ENCODE results near the gene EXTL2.
A peak's percentile ranks its signal among the peaks of the same experiment; 100 is the strongest.

EXTL2 gene

GRCh38 chr1:100921110-100921706 is 26.6 kb upstream of the EXTL2 start:
- TF ChIP-seq YY1 (IDR thresholded peaks at IDR 0.05; ENCODE audit: insufficient read depth, insufficient read length) (no peak), ZNF274 (IDR thresholded peaks at IDR 0.05; ENCODE audit: low read depth, low read length) (no peak), SUZ12 (IDR thresholded peaks at IDR 0.05; ENCODE audit: extremely low read depth, insufficient read depth, insufficient read length) (no peak)
- Histone ChIP-seq H3K27me3 (ENCODE audit: insufficient read depth, insufficient read length) (no peaks in the 10 kb centered on the region), H3K9ac (ENCODE audit: insufficient read length, low read depth) (no peak overlapping the region), H3K4me3 (ENCODE audit: insufficient read length, low read depth) (no peak overlapping the region), H3K9me3 (ENCODE audit: insufficient read depth, low read length) (no peaks in the 10 kb centered on the region), H3K36me3 (ENCODE audit: insufficient read depth, insufficient read length, low read length) (peaks cover 46% of the 10 kb centered on the region), H3K4me1 (ENCODE audit: insufficient read depth, insufficient read length) (no peaks in the 10 kb centered on the region)
- peak; percentile 18 for DNase-seq (ENCODE audit: low read depth, low spot score)

GRCh38 chr1:100912019-100912418 is 17.4 kb upstream of the EXTL2 start:
- no peaks in the 10 kb centered on the region for H3K9me3 ChIP-seq (ENCODE audit: insufficient read depth, low read length)
- H3K36me3 ChIP-seq (ENCODE audit: insufficient read depth, insufficient read length, low read length) = peaks cover 65% of the 10 kb centered on the region
- H3K4me3 ChIP-seq (ENCODE audit: insufficient read length, low read depth) = no peak overlapping the region
- H3K4me1 ChIP-seq (ENCODE audit: insufficient read depth, insufficient read length) = no peaks in the 10 kb centered on the region
- H3K27me3 ChIP-seq (ENCODE audit: insufficient read depth, insufficient read length) = no peaks in the 10 kb centered on the region
- TF ChIP-seq ZNF274 (IDR thresholded peaks at IDR 0.05; ENCODE audit: low read depth, low read length) (no peak), YY1 (IDR thresholded peaks at IDR 0.05; ENCODE audit: insufficient read depth, insufficient read length) (no peak), SUZ12 (IDR thresholded peaks at IDR 0.05; ENCODE audit: extremely low read depth, insufficient read depth, insufficient read length) (no peak)
- DNase-seq (ENCODE audit: low read depth, low spot score) = no peak
- H3K9ac ChIP-seq (ENCODE audit: insufficient read length, low read depth) = no peak overlapping the region

- TF ChIP-seq YY1 (IDR thresholded peaks at IDR 0.05; ENCODE audit: insufficient read depth, insufficient read length) = no peak
- no peak for TF ChIP-seq ZNF274 (IDR thresholded peaks at IDR 0.05; ENCODE audit: low read depth, low read length)
- no peak for TF ChIP-seq SUZ12 (IDR thresholded peaks at IDR 0.05; ENCODE audit: extremely low read depth, insufficient read depth, insufficient read length)
- H3K27me3 ChIP-seq (ENCODE audit: insufficient read depth, insufficient read length) = no peaks in the 10 kb centered on the region
- no peak overlapping the region for H3K9ac ChIP-seq (ENCODE audit: insufficient read length, low read depth)
- H3K4me3 ChIP-seq (ENCODE audit: insufficient read length, low read depth) = no peak overlapping the region
- peaks cover 14% of the 10 kb centered on the region for H3K9me3 ChIP-seq (ENCODE audit: insufficient read depth, low read length)
- no peak for DNase-seq (ENCODE audit: low read depth, low spot score)
- H3K36me3 ChIP-seq (ENCODE audit: insufficient read depth, insufficient read length, low read length) = peaks cover 76% of the 10 kb centered on the region
- no peaks in the 10 kb centered on the region for H3K4me1 ChIP-seq (ENCODE audit: insufficient read depth, insufficient read length)
These were observed 14.4 kb upstream of the EXTL2 start for GRCh38 chr1:100909018-100909417.

GRCh38 chr1:100907887-100908286 is 13.2 kb upstream of the EXTL2 start:
- peaks cover 14% of the 10 kb centered on the region for H3K9me3 ChIP-seq (ENCODE audit: insufficient read depth, low read length)
- H3K4me3 ChIP-seq (ENCODE audit: insufficient read length, low read depth) = no peak overlapping the region
- no peaks in the 10 kb centered on the region for H3K27me3 ChIP-seq (ENCODE audit: insufficient read depth, insufficient read length)
- H3K9ac ChIP-seq (ENCODE audit: insufficient read length, low read depth) = no peak overlapping the region
- no peak for DNase-seq (ENCODE audit: low read depth, low spot score)
- H3K36me3 ChIP-seq (ENCODE audit: insufficient read depth, insufficient read length, low read length) = peaks cover 79% of the 10 kb centered on the region
- H3K4me1 ChIP-seq (ENCODE audit: insufficient read depth, insufficient read length) = no peaks in the 10 kb centered on the region
- TF ChIP-seq SUZ12 (IDR thresholded peaks at IDR 0.05; ENCODE audit: extremely low read depth, insufficient read depth, insufficient read length) = no peak
- TF ChIP-seq YY1 (IDR thresholded peaks at IDR 0.05; ENCODE audit: insufficient read depth, insufficient read length) = no peak
- TF ChIP-seq ZNF274 (IDR thresholded peaks at IDR 0.05; ENCODE audit: low read depth, low read length) = no peak

- peaks cover 77% of the 10 kb centered on the region for H3K36me3 ChIP-seq (ENCODE audit: insufficient read depth, insufficient read length, low read length)
- H3K9ac ChIP-seq (ENCODE audit: insufficient read length, low read depth) = no peak overlapping the region
- no peak overlapping the region for H3K4me3 ChIP-seq (ENCODE audit: insufficient read length, low read depth)
- no peaks in the 10 kb centered on the region for H3K4me1 ChIP-seq (ENCODE audit: insufficient read depth, insufficient read length)
- H3K27me3 ChIP-seq (ENCODE audit: insufficient read depth, insufficient read length) = no peaks in the 10 kb centered on the region
- no peak for TF ChIP-seq SUZ12 (IDR thresholded peaks at IDR 0.05; ENCODE audit: extremely low read depth, insufficient read depth, insufficient read length)
- TF ChIP-seq YY1 (IDR thresholded peaks at IDR 0.05; ENCODE audit: insufficient read depth, insufficient read length) = no peak
- TF ChIP-seq ZNF274 (IDR thresholded peaks at IDR 0.05; ENCODE audit: low read depth, low read length) = no peak
- no peak for DNase-seq (ENCODE audit: low read depth, low spot score)
- peaks cover 14% of the 10 kb centered on the region for H3K9me3 ChIP-seq (ENCODE audit: insufficient read depth, low read length)
These were observed 10.5 kb upstream of the EXTL2 start for GRCh38 chr1:100905181-100905580.

- Histone ChIP-seq H3K9ac (ENCODE audit: insufficient read length, low read depth) (no peak overlapping the region), H3K4me1 (ENCODE audit: insufficient read depth, insufficient read length) (no peaks in the 10 kb centered on the region), H3K27me3 (ENCODE audit: insufficient read depth, insufficient read length) (no peaks in the 10 kb centered on the region), H3K4me3 (ENCODE audit: insufficient read length, low read depth) (no peak overlapping the region), H3K36me3 (ENCODE audit: insufficient read depth, insufficient read length, low read length) (peaks cover 77% of the 10 kb centered on the region), H3K9me3 (ENCODE audit: insufficient read depth, low read length) (peaks cover 14% of the 10 kb centered on the region)
- DNase-seq (ENCODE audit: low read depth, low spot score) = no peak
- TF ChIP-seq SUZ12 (IDR thresholded peaks at IDR 0.05; ENCODE audit: extremely low read depth, insufficient read depth, insufficient read length) (no peak), YY1 (IDR thresholded peaks at IDR 0.05; ENCODE audit: insufficient read depth, insufficient read length) (no peak), ZNF274 (IDR thresholded peaks at IDR 0.05; ENCODE audit: low read depth, low read length) (no peak)
These were observed 9.9 kb upstream of the EXTL2 start for GRCh38 chr1:100904528-100904927.

GRCh38 chr1:100903777-100904176 is 9.1 kb upstream of the EXTL2 start:
- Histone ChIP-seq H3K9ac (ENCODE audit: insufficient read length, low read depth) (no peak overlapping the region), H3K27me3 (ENCODE audit: insufficient read depth, insufficient read length) (no peaks in the 10 kb centered on the region), H3K4me1 (ENCODE audit: insufficient read depth, insufficient read length) (no peaks in the 10 kb centered on the region), H3K4me3 (ENCODE audit: insufficient read length, low read depth) (no peak overlapping the region), H3K9me3 (ENCODE audit: insufficient read depth, low read length) (peaks cover 14% of the 10 kb centered on the region), H3K36me3 (ENCODE audit: insufficient read depth, insufficient read length, low read length) (peaks cover 77% of the 10 kb centered on the region)
- TF ChIP-seq ZNF274 (IDR thresholded peaks at IDR 0.05; ENCODE audit: low read depth, low read length) (no peak), YY1 (IDR thresholded peaks at IDR 0.05; ENCODE audit: insufficient read depth, insufficient read length) (no peak), SUZ12 (IDR thresholded peaks at IDR 0.05; ENCODE audit: extremely low read depth, insufficient read depth, insufficient read length) (no peak)
- no peak for DNase-seq (ENCODE audit: low read depth, low spot score)
